IMR-90 (cell line): ENCODE results near the gene COL17A1. TPM values are rescaled to one million over a fixed set of nuclear protein-coding genes. Genes with fewer than 3 reads are reported as not detected.

ENCODE experiments used
- ATAC-seq: fragments of 200-7000 bp; cut with Tn5 transposase; 2 replicates; pipeline ENCODE4 v1.9.1; 2020; ENCODE audit warnings: low read depth, mild to moderate bottlenecking, moderate library complexity
- BruUV-seq: library from RNA; stranded (reverse); fragments of 400-500 nt; replicated peaks from 2 replicates; lab custom pipeline; 2021; lab: Mats Ljungman, UMichigan
- CTCF ChIA-PET: fragments of 300-600 bp; formaldehyde crosslinking; extraction: SDS; loops from one replicate; lab custom pipeline; 2021; ENCODE audit warnings: antibody characterized with exemption; lab: Yijun Ruan, JAX
- POLR2A ChIA-PET: fragments of 300-600 bp; sonication (Branson Sonifier 250); formaldehyde crosslinking; loops from one replicate; lab custom pipeline; 2022; ENCODE audit warnings: antibody characterized with exemption; ENCODE audit not compliant: unreplicated experiment; lab: Charles Lee
- DNase-seq: peaks from one replicate; pipeline ENCODE4 v3.0.0; 2013
- H2AFZ ChIP-seq: replicated peaks from 2 replicates; pipeline ENCODE3; 2013; ENCODE audit warnings: low read length, mild to moderate bottlenecking; ENCODE audit not compliant: poor library complexity
- H2AK5ac ChIP-seq: 2 replicates; pipeline ENCODE4 v1.6.1; 2013; ENCODE audit warnings: low read depth, low read length, inconsistent platforms
- H2AK9ac ChIP-seq: replicated peaks from 2 replicates; pipeline ENCODE3; 2013; ENCODE audit warnings: mild to moderate bottlenecking, low read depth, low read length, moderate library complexity; ENCODE audit not compliant: poor library complexity
- H2BK120ac ChIP-seq: 2 replicates; pipeline ENCODE4 v1.6.1; 2013; ENCODE audit warnings: low read depth, low read length, inconsistent platforms
- H2BK15ac ChIP-seq: 3 replicates; pipeline ENCODE4 v1.6.1; 2013; ENCODE audit warnings: low read depth, low read length, inconsistent platforms
- H2BK20ac ChIP-seq: 2 replicates; pipeline ENCODE4 v1.6.1; 2013; ENCODE audit warnings: low read depth, mild to moderate bottlenecking, inconsistent platforms, low read length, moderate library complexity
- H2BK5ac ChIP-seq: 2 replicates; pipeline ENCODE4 v1.6.1; 2013; ENCODE audit warnings: mild to moderate bottlenecking, low read depth, low read length, inconsistent platforms; ENCODE audit not compliant: poor library complexity, severe bottlenecking
- H3K14ac ChIP-seq: replicated peaks from 2 replicates; pipeline ENCODE4 v1.6.1; 2013; ENCODE audit warnings: low read depth, low read length, inconsistent platforms
- H3K18ac ChIP-seq: 2 replicates; pipeline ENCODE4 v1.6.1; 2013; ENCODE audit warnings: low read depth, low read length, control low read depth
- H3K23ac ChIP-seq: 2 replicates; pipeline ENCODE4 v1.6.1; 2013; ENCODE audit warnings: low read depth, low read length, inconsistent platforms
- H3K27ac ChIP-seq: 2 replicates; pipeline ENCODE4 v1.5.1; 2013; ENCODE audit warnings: mild to moderate bottlenecking, control low read depth, low read length; ENCODE audit not compliant: insufficient read depth
- H3K27me3 ChIP-seq: 2 replicates; pipeline ENCODE4 v1.6.1; 2013; ENCODE audit warnings: low read length; ENCODE audit not compliant: control insufficient read depth, insufficient read depth
- H3K36me3 ChIP-seq: 2 replicates; pipeline ENCODE4 v1.6.1; 2013; ENCODE audit warnings: low read length, mixed read lengths; ENCODE audit not compliant: control insufficient read depth, insufficient read depth
- H3K4ac ChIP-seq: 2 replicates; pipeline ENCODE4 v1.6.1; 2013; ENCODE audit warnings: low read depth, low read length, inconsistent platforms
- H3K4me1 ChIP-seq: 2 replicates; pipeline ENCODE4 v1.6.1; 2013; ENCODE audit warnings: low read length, mixed read lengths; ENCODE audit not compliant: control insufficient read depth, insufficient read depth
- H3K4me2 ChIP-seq: 2 replicates; pipeline ENCODE4 v1.6.1; 2013; ENCODE audit warnings: low read depth, mild to moderate bottlenecking, control low read depth, low read length, moderate library complexity
- H3K4me3 ChIP-seq: 2 replicates; pipeline ENCODE4 v1.5.1; 2013; ENCODE audit warnings: low read depth, mild to moderate bottlenecking, control low read depth, low read length, moderate library complexity; ENCODE audit not compliant: insufficient read depth
- H3K56ac ChIP-seq: 2 replicates; pipeline ENCODE4 v1.6.1; 2013; ENCODE audit warnings: low read length, inconsistent platforms; ENCODE audit not compliant: insufficient read depth; ENCODE audit errors: extremely low read depth
- H3K79me1 ChIP-seq, 2 experiments: 2 replicates each; pipeline ENCODE4 v1.6.1; 2013; ENCODE audit warnings: low read length in 2 of 2, inconsistent platforms in 1 of 2, low read depth in 1 of 2
- H3K9ac ChIP-seq: 2 replicates; pipeline ENCODE4 v1.6.1; 2013; ENCODE audit warnings: low read depth, low read length, control low read depth
- H3K9me1 ChIP-seq: 2 replicates; pipeline ENCODE4 v1.6.1; 2013; ENCODE audit warnings: low read length, inconsistent platforms; ENCODE audit not compliant: insufficient read depth
- H3K9me3 ChIP-seq: 2 replicates; pipeline ENCODE4 v1.6.1; 2013; ENCODE audit warnings: low read length; ENCODE audit not compliant: control insufficient read depth, insufficient read depth
- H4K20me1 ChIP-seq: 2 replicates; pipeline ENCODE4 v1.6.1; 2013; ENCODE audit warnings: low read length, inconsistent platforms; ENCODE audit not compliant: insufficient read depth
- H4K5ac ChIP-seq: 2 replicates; pipeline ENCODE4 v1.6.1; 2013; ENCODE audit warnings: mild to moderate bottlenecking, low read depth, low read length, control low read depth
- H4K8ac ChIP-seq, 2 experiments: 2 replicates each; pipeline ENCODE4 v1.6.1; 2013; ENCODE audit warnings: low read depth in 2 of 2, low read length in 2 of 2, control low read depth in 1 of 2, inconsistent platforms in 1 of 2
- H4K91ac ChIP-seq: 2 replicates; pipeline ENCODE4 v1.6.1; 2013; ENCODE audit warnings: low read depth, low read length, inconsistent platforms; ENCODE audit not compliant: insufficient read depth
- BHLHE40 ChIP-seq: fragments of 150-350 bp; IDR thresholded peaks from 2 replicates; pipeline ENCODE4 v1.6.1; 2016; ENCODE audit warnings: mild to moderate bottlenecking, low read depth, low read length
- CEBPB ChIP-seq: IDR thresholded peaks from 2 replicates; pipeline ENCODE4 v1.6.1; 2012; ENCODE audit warnings: low read depth, low read length, improper control_type of control experiment
- CHD1 ChIP-seq: IDR thresholded peaks from 2 replicates; pipeline ENCODE4 v1.6.1; 2012; ENCODE audit warnings: low read depth, low read length, improper control_type of control experiment
- CTCF ChIP-seq: conservative IDR thresholded peaks from 2 replicates; pipeline ENCODE4 v1.5.1; 2012; ENCODE audit warnings: mild to moderate bottlenecking, low read depth, low read length, improper control_type of control experiment
- ELK1 ChIP-seq: fragments of 150-350 bp; IDR thresholded peaks from 2 replicates; pipeline ENCODE4 v1.6.1; 2016; ENCODE audit warnings: low read depth, mild to moderate bottlenecking, low read length, moderate library complexity, borderline replicate concordance
- FOS ChIP-seq: fragments of 150-350 bp; IDR thresholded peaks from 2 replicates; pipeline ENCODE4 v1.6.1; 2016; ENCODE audit warnings: low read depth, low read length
- MAFK ChIP-seq: IDR thresholded peaks from 2 replicates; pipeline ENCODE4 v1.6.1; 2012; ENCODE audit warnings: low read depth, low read length, improper control_type of control experiment
- MAZ ChIP-seq: IDR thresholded peaks from 2 replicates; pipeline ENCODE4 v1.6.1; 2012; ENCODE audit warnings: low read depth, mild to moderate bottlenecking, low read length, improper control_type of control experiment, moderate library complexity, borderline replicate concordance
- MXI1 ChIP-seq: IDR thresholded peaks from 2 replicates; pipeline ENCODE4 v1.6.1; 2012; ENCODE audit warnings: low read depth, mild to moderate bottlenecking, low read length, moderate library complexity, borderline replicate concordance
- NFE2L2 ChIP-seq: fragments of 150-350 bp; IDR thresholded peaks from 2 replicates; pipeline ENCODE4 v1.6.1; 2016; ENCODE audit warnings: low read depth, mild to moderate bottlenecking, low read length
- POLR2A ChIP-seq: IDR thresholded peaks from 2 replicates; pipeline ENCODE4 v1.6.1; 2012; ENCODE audit warnings: mild to moderate bottlenecking, low read depth, low read length
- RAD21 ChIP-seq: IDR thresholded peaks from 2 replicates; pipeline ENCODE4 v1.6.1; 2012; ENCODE audit warnings: low read length, improper control_type of control experiment
- RCOR1 ChIP-seq: IDR thresholded peaks from 2 replicates; pipeline ENCODE4 v1.6.1; 2012; ENCODE audit warnings: mild to moderate bottlenecking, low read length, improper control_type of control experiment; ENCODE audit not compliant: insufficient replicate concordance
- RFX5 ChIP-seq: IDR thresholded peaks from 2 replicates; pipeline ENCODE4 v1.8.0; 2012; ENCODE audit warnings: low read depth, mild to moderate bottlenecking, low read length, moderate library complexity
- SMC3 ChIP-seq: fragments of 150-350 bp; IDR thresholded peaks from 2 replicates; pipeline ENCODE4 v1.6.1; 2016; ENCODE audit warnings: low read depth, mild to moderate bottlenecking, antibody characterized with exemption, low read length, moderate library complexity
- WGBS, 2 experiments: methylation state at CpG; one replicate each; pipeline versions ENCODE4 v1.1.5 to v1.1.7; 2013; ENCODE audit warnings: missing lambda C conversion rate in 2 of 2; ENCODE audit not compliant: insufficient read length in 1 of 2; ENCODE audit errors: extremely low coverage in 2 of 2; 5-methylcytosine and 5-hydroxymethylcytosine counted together
- dilution Hi-C: fragments of 300-500 bp; cut with HindIII; formaldehyde crosslinking; loops from one replicate; pipeline ENCODE4 v1.14.3; 2018; ENCODE audit warnings: low sequenced_read_pairs; ENCODE audit not compliant: unreplicated experiment
- in situ Hi-C: fragments of 300-500 bp; cut with MboI; formaldehyde crosslinking; loops from 3 replicates; pipeline ENCODE4 v1.14.3; 2019; ENCODE audit warnings: low sequenced_read_pairs, inconsistent platforms, mixed read lengths
- intact Hi-C: fragments of 100-400 bp; cut with micrococcal nuclease; formaldehyde crosslinking; loops from 2 replicates; pipeline ENCODE4 v1.10.0; 2022
- polyA plus RNA-seq, 3 experiments: library from polyadenylated mRNA; depleted of rRNA; stranded (reverse); fragments of >200 nt; gene quantifications; 2 replicates each; pipeline ENCODE4 v1.2.3, GENCODE V29; 2012; ENCODE audit warnings: low replicate concordance in 1 of 3
- total RNA-seq: library from RNA; depleted of rRNA; stranded (reverse); fragments of >200 nt; gene quantifications from 2 replicates; pipeline ENCODE4 v1.2.3, GENCODE V29; 2012
- TF ChIP-seq, protein P1 (sequence below): fragments of 150-350 bp; IDR thresholded peaks from 2 replicates; pipeline ENCODE4 v1.6.1; 2017; ENCODE audit warnings: mild to moderate bottlenecking, antibody characterized with exemption, low read length, low read depth

Gene COL17A1
- total and polyA plus RNA-seq, 2 of the 4 experiments (the other 2 are of a cell fraction): 0.14 to 0.18 TPM

GRCh38 chr10:104022026-104022425, 63.7 kb downstream of the COL17A1 start:
- POLR2A ChIA-PET: no interaction called here
- intact Hi-C loops (no loop called here), in situ Hi-C loops (loop anchor here (25.0 kb wide), 1 partner anchor 310 kb away; no protein-coding TSS in a partner anchor), dilution Hi-C loops (no loop called here)
- H3K56ac ChIP-seq: no peak overlapping the region
- no peak overlapping the region for H3K4me2 ChIP-seq
- H3K36me3 ChIP-seq: peaks cover 38% of the 10 kb centered on the region
- H3K79me1 ChIP-seq: peaks cover 0 to 2% of the 10 kb centered on the region in 2 experiments; a peak in 1 of 4 replicates
- no peak overlapping the region for H3K9ac ChIP-seq
- H2BK20ac ChIP-seq: no peak overlapping the region
- DNase-seq: no peak
- 96 to 97% methylated on average over 3 of the region's 5 CpGs for WGBS, 2 experiments
- H2AK9ac ChIP-seq: no peak overlapping the region
- H3K9me1 ChIP-seq: 0 out of 2 replicates have a peak, but pooled peaks cover 3% of the 10 kb centered on the region
- no peak overlapping the region for H2BK5ac ChIP-seq
- H4K8ac ChIP-seq: no peak overlapping the region
- no peak overlapping the region for H3K27ac ChIP-seq
- H3K4ac ChIP-seq: no peak overlapping the region
- H3K4me3 ChIP-seq: no peak overlapping the region
- no peak overlapping the region for H3K18ac ChIP-seq
- no peak overlapping the region for H4K5ac ChIP-seq
- no TSS peak for BruUV-seq
- no peaks in the 10 kb centered on the region for H3K27me3 ChIP-seq
- no peak overlapping the region for H3K14ac ChIP-seq
- no peak overlapping the region for H4K91ac ChIP-seq
- H2BK120ac ChIP-seq: no peak overlapping the region
- H4K20me1 ChIP-seq: no peaks in the 10 kb centered on the region
- H3K9me3 ChIP-seq: no peaks in the 10 kb centered on the region
- no peak for TF ChIP-seq RFX5
- TF ChIP-seq ELK1: no peak
- TF ChIP-seq MXI1: no peak
- TF ChIP-seq NFE2L2: no peak
- TF ChIP-seq CHD1: no peak
- no peak for TF ChIP-seq FOS
- no peak for TF ChIP-seq RCOR1
- TF ChIP-seq, protein P1, sequence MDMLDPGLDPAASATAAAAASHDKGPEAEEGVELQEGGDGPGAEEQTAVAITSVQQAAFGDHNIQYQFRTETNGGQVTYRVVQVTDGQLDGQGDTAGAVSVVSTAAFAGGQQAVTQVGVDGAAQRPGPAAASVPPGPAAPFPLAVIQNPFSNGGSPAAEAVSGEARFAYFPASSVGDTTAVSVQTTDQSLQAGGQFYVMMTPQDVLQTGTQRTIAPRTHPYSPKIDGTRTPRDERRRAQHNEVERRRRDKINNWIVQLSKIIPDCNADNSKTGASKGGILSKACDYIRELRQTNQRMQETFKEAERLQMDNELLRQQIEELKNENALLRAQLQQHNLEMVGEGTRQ: no peak
- no peak for TF ChIP-seq SMC3
- TF ChIP-seq BHLHE40: no peak
- no peak for TF ChIP-seq CTCF
- TF ChIP-seq MAFK: no peak
- TF ChIP-seq MAZ: no peak
- no peak for TF ChIP-seq CEBPB
- TF ChIP-seq POLR2A: no peak
- no peak for TF ChIP-seq RAD21
- H2AK5ac ChIP-seq: no peak overlapping the region
- H2BK15ac ChIP-seq: no peak overlapping the region
- H2AFZ ChIP-seq: no peak overlapping the region
- H3K4me1 ChIP-seq: no peaks in the 10 kb centered on the region
- ATAC-seq: no peak
- no peak overlapping the region for H3K23ac ChIP-seq
- CTCF ChIA-PET: no interaction called here
